Psoas muscle (tissue), 8 donors: ENCODE measurements around the gene AOAH. TPM values are rescaled to one million over a fixed set of nuclear protein-coding genes. Genes with fewer than 3 reads are reported as not detected.

Experiments
- ATAC-seq, 4 donors: fragments of 200-7000 bp; cut with Tn5 transposase; one replicate each; pipeline ENCODE4 v1.9.1; 2020; ENCODE audit warnings: moderate library complexity in 3 of 4, mild to moderate bottlenecking in 2 of 4
- DNase-seq, 2 donors: peaks; one replicate each; pipeline ENCODE4 v3.0.0-alpha.2; 2020
- H3K27ac ChIP-seq: fragments of 200-600 bp; one replicate; pipeline ENCODE4 v1.8.0; 2022
- H3K27me3 ChIP-seq, 3 donors: fragments of 200-600 bp in 1 of 3; one replicate each; pipeline versions ENCODE4 v1.6.1 to v1.8.0; 2013 to 2022; ENCODE audit warnings: low read length in 2 of 3, mild to moderate bottlenecking in 2 of 3, moderate library complexity in 1 of 3; ENCODE audit not compliant: insufficient read depth in 3 of 3
- H3K36me3 ChIP-seq, 2 donors: fragments of 200-600 bp in 1 of 2; one replicate each; pipeline versions ENCODE4 v1.6.1 to v1.8.0; 2013 to 2022; ENCODE audit warnings: low read depth in 1 of 2, mild to moderate bottlenecking in 1 of 2, moderate library complexity in 1 of 2; ENCODE audit not compliant: insufficient read depth in 1 of 2
- H3K4me1 ChIP-seq: fragments of 200-600 bp; one replicate; pipeline ENCODE4 v1.8.0; 2022
- H3K4me3 ChIP-seq: fragments of 200-600 bp; one replicate; pipeline ENCODE4 v1.8.0; 2022; ENCODE audit warnings: mild to moderate bottlenecking
- H3K9me3 ChIP-seq: fragments of 200-600 bp; one replicate; pipeline ENCODE4 v1.8.0; 2022
- WGBS, 3 donors: extraction: QIAGEN DNeasy Blood & Tissue Kit; methylation state at CpG; one replicate each; pipeline versions ENCODE4 v1.1.6 to v1.1.7; 2013; 5-methylcytosine and 5-hydroxymethylcytosine counted together
- intact Hi-C, 2 donors: fragments of 100-400 bp; cut with DNase I; formaldehyde crosslinking; loops; one replicate each; pipeline versions ENCODE4 v1.11.0 to v1.14.2; 2022
- polyA plus RNA-seq, 3 donors: library from polyadenylated mRNA; stranded (reverse); fragments of 200-250 nt; gene quantifications; one replicate each; pipeline ENCODE4 v1.2.3, GENCODE V29; 2013
- total RNA-seq, 4 donors: library from RNA; stranded (reverse); fragmentation: NEBNext Ultra II Directional in 2 of 4; extraction: Animal tissue kit (Norgen Biotek cat#: 25700) in 2 of 4; gene quantifications; one replicate each; pipeline versions ENCODE4 v1.2.1 to v1.2.4, GENCODE V29; 2021 to 2023
- TF ChIP-seq, protein P1 (sequence below): fragments of 200-600 bp; IDR thresholded peaks from one replicate; pipeline ENCODE4 v1.8.0; 2022; ENCODE audit warnings: antibody characterized with exemption
- donor health status: healthy with polysubstance abuse.
- donor health status: DM: no; HTN: no; CAD: no; lungs with moderate emphysema.
- donor health status: Bipolar disorder and iron deficiency.
- donor health status: healthy.
- donor health status: DM: yes; HTN: yes; CAD: no.
- donor health status: DM: no; HTN: no; CAD: no.
- donor health status: DM: no; HTN: no; CAD: no.
- donor health status: DM: yes; HTN: yes; CAD: no.

Gene AOAH
- total and polyA plus RNA-seq, 7 donors, result 0.04 to 2.1 (median 0.83) TPM

DNA sequence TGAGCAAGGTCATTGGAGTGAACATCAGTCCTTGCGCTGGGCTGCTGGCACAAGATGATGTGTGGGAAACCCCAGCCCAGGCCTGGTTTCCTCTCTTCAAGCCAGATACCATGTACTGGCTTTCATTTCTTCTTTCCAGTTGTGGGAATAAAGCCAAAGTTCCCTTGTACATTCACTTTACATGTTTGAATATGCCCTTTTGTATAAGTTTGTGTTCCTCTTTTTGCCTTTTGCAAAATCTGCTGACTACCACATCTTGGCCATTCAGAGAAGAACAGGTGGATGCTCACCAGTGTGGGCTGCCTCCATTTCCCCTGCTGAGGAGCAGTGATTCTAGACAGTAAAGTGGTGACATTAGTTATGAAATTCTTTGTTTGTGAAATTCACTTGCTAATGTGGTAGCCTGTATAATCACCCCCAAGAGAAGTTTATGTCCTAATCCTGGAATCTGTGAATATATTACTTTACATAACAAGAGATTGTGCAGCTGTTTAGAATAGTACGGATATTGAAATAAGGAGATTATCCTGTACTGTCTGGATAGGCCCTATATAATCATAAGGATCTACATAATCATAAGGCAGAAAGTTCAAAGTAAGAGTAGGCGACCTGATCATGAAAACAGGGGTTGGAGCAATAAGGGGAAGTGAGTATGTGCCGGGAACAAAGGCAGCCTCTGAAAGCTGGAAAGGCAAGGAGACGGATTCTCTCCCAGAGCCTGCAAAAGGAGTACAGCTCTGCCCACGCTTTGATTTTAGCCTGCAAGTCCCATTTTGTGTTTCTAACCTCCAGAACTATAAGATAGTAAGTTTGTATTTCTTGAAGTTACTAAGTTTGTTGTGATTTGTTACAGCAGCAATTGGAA is 18.8 kb upstream of the AOAH start:
- Histone ChIP-seq H3K27ac (no peak overlapping the region), H3K36me3 (no peaks in the 10 kb centered on the region), H3K4me3 (no peak overlapping the region), H3K4me1 (no peaks in the 10 kb centered on the region), H3K9me3 (no peaks in the 10 kb centered on the region), H3K27me3 (peaks cover 0 to 2% (median 0%) of the 10 kb centered on the region in 3 donors)
- 69 to 75% (median 72%) methylated on average over 6 of the region's 6 CpGs for WGBS, 3 donors
- ATAC-seq, result no peak
- DNase-seq, result no peak
- TF ChIP-seq, protein P1, sequence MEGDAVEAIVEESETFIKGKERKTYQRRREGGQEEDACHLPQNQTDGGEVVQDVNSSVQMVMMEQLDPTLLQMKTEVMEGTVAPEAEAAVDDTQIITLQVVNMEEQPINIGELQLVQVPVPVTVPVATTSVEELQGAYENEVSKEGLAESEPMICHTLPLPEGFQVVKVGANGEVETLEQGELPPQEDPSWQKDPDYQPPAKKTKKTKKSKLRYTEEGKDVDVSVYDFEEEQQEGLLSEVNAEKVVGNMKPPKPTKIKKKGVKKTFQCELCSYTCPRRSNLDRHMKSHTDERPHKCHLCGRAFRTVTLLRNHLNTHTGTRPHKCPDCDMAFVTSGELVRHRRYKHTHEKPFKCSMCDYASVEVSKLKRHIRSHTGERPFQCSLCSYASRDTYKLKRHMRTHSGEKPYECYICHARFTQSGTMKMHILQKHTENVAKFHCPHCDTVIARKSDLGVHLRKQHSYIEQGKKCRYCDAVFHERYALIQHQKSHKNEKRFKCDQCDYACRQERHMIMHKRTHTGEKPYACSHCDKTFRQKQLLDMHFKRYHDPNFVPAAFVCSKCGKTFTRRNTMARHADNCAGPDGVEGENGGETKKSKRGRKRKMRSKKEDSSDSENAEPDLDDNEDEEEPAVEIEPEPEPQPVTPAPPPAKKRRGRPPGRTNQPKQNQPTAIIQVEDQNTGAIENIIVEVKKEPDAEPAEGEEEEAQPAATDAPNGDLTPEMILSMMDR, result no peak
- intact Hi-C loops, result no loop called here

- TF ChIP-seq, protein P1, result no peak
- H3K27me3 ChIP-seq, result peaks cover 0 to 2% (median 0%) of the 10 kb centered on the region in 3 donors
- no peak for DNase-seq
- no peaks in the 10 kb centered on the region for H3K9me3 ChIP-seq
- intact Hi-C loops, result no loop called here
- H3K4me1 ChIP-seq, result no peaks in the 10 kb centered on the region
- H3K4me3 ChIP-seq, result no peak overlapping the region
- ATAC-seq, result no peak
- H3K27ac ChIP-seq, result no peak overlapping the region
- H3K36me3 ChIP-seq, result no peaks in the 10 kb centered on the region
- whole genome bisulfite sequencing, 3 donors, result 75 to 85% (median 82%) methylated on average over 3 of the region's 3 CpGs
Observed at GRCh38 chr7:36741866-36742265, 17.6 kb upstream of the AOAH start.

DNA sequence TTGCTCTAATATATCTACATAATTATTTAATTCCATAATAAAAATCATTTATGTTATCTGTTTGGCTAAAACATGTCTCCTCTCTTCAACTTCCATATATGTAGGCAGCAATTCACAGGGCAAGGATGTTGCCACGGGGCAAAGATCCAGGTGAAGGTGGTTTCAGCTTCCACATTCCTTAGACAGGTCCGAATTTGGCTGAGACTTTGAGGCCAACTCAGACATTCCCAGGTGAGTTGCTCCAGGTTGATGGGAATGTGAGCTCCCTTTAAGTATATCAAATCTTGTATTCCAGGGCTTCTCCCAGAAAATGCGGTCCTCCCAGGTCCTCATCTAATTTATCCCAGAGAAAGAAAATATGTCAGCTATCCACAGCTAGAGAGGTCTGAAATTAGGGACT is 15.1 kb upstream of the AOAH start:
- no peak for ATAC-seq
- TF ChIP-seq, protein P1, result no peak
- WGBS, 3 donors, result 86 to 91% (median 88%) methylated on average over 3 of the region's 3 CpGs
- H3K27me3 ChIP-seq, result no peaks in the 10 kb centered on the region
- DNase-seq, result no peak
- intact Hi-C loops, result no loop called here
- H3K27ac ChIP-seq, result no peak overlapping the region
- no peaks in the 10 kb centered on the region for H3K9me3 ChIP-seq
- no peak overlapping the region for H3K4me3 ChIP-seq
- no peaks in the 10 kb centered on the region for H3K36me3 ChIP-seq
- no peaks in the 10 kb centered on the region for H3K4me1 ChIP-seq

DNA sequence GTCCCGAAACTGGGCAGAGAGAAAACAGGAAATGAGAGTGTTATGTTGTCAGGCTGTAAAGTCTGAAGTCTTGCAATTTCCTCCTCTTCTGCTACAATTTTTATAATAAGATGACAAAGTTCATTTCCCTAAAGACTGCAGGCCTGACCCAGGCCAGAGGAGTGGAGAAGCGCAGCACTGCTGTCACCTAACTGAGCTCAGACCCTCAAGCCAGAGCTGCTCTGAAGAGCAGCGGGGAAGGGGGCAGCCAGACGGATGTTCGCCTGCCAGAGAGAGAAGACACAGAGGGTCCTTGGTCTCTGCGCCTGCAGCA is 12.6 kb upstream of the AOAH start:
- Histone ChIP-seq H3K27me3 (no peaks in the 10 kb centered on the region), H3K9me3 (no peaks in the 10 kb centered on the region), H3K36me3 (no peaks in the 10 kb centered on the region), H3K4me1 (no peaks in the 10 kb centered on the region), H3K4me3 (no peak overlapping the region), H3K27ac (no peak overlapping the region)
- intact Hi-C loops, result no loop called here
- WGBS, 3 donors, result 73 to 82% (median 80%) methylated on average over 6 of the region's 6 CpGs
- DNase-seq (no peak), ATAC-seq (no peak)
- TF ChIP-seq, protein P1, result no peak
